ENCODE measurements around the gene CYLD.

Gene CYLD

GRCh38 chr16:50826797-50827316 is 85.0 kb downstream of the CYLD start:
- Histone ChIP-seq H3K4me3 (replicated peaks; ENCODE audit: low read depth, low read length) (no peak overlapping the region), H3K27me3 (replicated peaks; ENCODE audit: control insufficient read depth, insufficient read depth, low read length) (no peaks in the 10 kb centered on the region), H3K36me3 (ENCODE audit: control insufficient read depth, insufficient read depth, low read length) (no peaks in the 10 kb centered on the region)
- no peak for DNase-seq (ENCODE audit: extremely low read depth, insufficient read length)
- TF ChIP-seq, protein P1, sequence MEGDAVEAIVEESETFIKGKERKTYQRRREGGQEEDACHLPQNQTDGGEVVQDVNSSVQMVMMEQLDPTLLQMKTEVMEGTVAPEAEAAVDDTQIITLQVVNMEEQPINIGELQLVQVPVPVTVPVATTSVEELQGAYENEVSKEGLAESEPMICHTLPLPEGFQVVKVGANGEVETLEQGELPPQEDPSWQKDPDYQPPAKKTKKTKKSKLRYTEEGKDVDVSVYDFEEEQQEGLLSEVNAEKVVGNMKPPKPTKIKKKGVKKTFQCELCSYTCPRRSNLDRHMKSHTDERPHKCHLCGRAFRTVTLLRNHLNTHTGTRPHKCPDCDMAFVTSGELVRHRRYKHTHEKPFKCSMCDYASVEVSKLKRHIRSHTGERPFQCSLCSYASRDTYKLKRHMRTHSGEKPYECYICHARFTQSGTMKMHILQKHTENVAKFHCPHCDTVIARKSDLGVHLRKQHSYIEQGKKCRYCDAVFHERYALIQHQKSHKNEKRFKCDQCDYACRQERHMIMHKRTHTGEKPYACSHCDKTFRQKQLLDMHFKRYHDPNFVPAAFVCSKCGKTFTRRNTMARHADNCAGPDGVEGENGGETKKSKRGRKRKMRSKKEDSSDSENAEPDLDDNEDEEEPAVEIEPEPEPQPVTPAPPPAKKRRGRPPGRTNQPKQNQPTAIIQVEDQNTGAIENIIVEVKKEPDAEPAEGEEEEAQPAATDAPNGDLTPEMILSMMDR (IDR thresholded peaks at IDR 0.05; ENCODE audit: insufficient read depth, low read length, poor library complexity, severe bottlenecking), result no peak

DNA sequence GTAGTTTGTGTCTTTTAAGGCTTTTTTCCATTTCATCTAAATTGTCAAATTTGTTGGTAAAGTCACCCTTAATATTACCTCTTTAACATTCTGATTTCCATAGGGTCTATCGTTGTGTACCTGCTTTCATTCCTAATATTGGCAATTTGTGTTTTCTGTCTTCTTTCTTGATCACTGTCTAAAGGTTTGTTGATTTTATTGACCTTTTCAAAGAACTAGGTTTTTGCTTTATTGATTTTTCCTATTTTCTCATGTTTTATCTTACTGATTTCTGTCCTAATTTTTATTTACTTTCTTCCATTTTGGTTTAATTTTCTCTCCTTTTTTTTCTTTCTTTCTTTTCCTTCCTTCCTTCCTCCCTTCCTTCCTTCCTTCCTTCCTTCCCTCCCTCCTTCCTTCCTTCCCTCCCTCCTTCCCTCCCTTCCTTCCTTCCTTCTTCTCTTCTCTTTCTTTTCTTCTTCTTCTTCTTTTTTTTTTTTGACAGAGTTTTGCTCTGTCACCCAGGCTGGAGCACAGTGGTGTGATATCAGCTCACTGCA is 86.3 kb downstream of the CYLD start:
- TF ChIP-seq, protein P1 (IDR thresholded peaks at IDR 0.05; ENCODE audit: insufficient read depth, low read length, poor library complexity, severe bottlenecking), result no peak
- Histone ChIP-seq H3K4me3 (replicated peaks; ENCODE audit: low read depth, low read length) (no peak overlapping the region), H3K27me3 (replicated peaks; ENCODE audit: control insufficient read depth, insufficient read depth, low read length) (no peaks in the 10 kb centered on the region), H3K36me3 (ENCODE audit: control insufficient read depth, insufficient read depth, low read length) (no peaks in the 10 kb centered on the region)
- no peak for DNase-seq (ENCODE audit: extremely low read depth, insufficient read length)

DNA sequence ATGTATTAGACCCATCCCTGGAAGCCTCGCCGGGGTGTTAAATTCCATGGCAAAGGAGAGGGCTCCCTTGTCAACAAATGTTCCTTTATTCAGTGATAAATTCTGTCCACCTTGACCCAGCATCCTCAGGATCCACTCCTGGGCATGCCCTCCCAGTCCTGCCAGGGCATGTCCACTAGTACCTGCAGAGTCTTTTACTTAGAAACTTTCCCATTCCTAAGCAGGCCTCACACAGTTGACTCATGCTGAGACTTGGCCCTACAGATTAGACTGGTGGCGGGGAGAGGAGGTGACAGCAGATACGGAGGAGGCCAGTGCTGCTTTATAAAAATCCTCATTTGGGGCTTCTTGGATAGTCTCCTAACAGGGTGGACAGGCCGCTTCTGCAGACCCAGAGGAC is 88.8 kb downstream of the CYLD start:
- no peak for DNase-seq (ENCODE audit: extremely low read depth, insufficient read length)
- H3K36me3 ChIP-seq (ENCODE audit: control insufficient read depth, insufficient read depth, low read length), result no peaks in the 10 kb centered on the region

GRCh38 chr16:50831751-50832150 is 89.9 kb downstream of the CYLD start:
- Histone ChIP-seq H3K4me3 (replicated peaks; ENCODE audit: low read depth, low read length) (no peak overlapping the region), H3K36me3 (ENCODE audit: control insufficient read depth, insufficient read depth, low read length) (no peaks in the 10 kb centered on the region), H3K27me3 (replicated peaks; ENCODE audit: control insufficient read depth, insufficient read depth, low read length) (no peaks in the 10 kb centered on the region; the same call in 1 of the 2 replicates)
- TF ChIP-seq, protein P1 (IDR thresholded peaks at IDR 0.05; ENCODE audit: insufficient read depth, low read length, poor library complexity, severe bottlenecking), result no peak
- no peak for DNase-seq (ENCODE audit: extremely low read depth, insufficient read length)

More for the DNA sequence above, 88.8 kb downstream of the CYLD start:
- Histone ChIP-seq H3K27me3 (replicated peaks; ENCODE audit: control insufficient read depth, insufficient read depth, low read length) (no peaks in the 10 kb centered on the region; the same call in 1 of the 2 replicates), H3K4me3 (replicated peaks; ENCODE audit: low read depth, low read length) (no peak overlapping the region)
- TF ChIP-seq, protein P1 (IDR thresholded peaks at IDR 0.05; ENCODE audit: insufficient read depth, low read length, poor library complexity, severe bottlenecking), result no peak

- DNase-seq (ENCODE audit: extremely low read depth, insufficient read length), result no peak
- Histone ChIP-seq H3K27me3 (replicated peaks; ENCODE audit: control insufficient read depth, insufficient read depth, low read length) (no peaks in the 10 kb centered on the region; the same call in 1 of the 2 replicates), H3K36me3 (ENCODE audit: control insufficient read depth, insufficient read depth, low read length) (no peaks in the 10 kb centered on the region), H3K4me3 (replicated peaks; ENCODE audit: low read depth, low read length) (no peak overlapping the region)
- TF ChIP-seq, protein P1 (IDR thresholded peaks at IDR 0.05; ENCODE audit: insufficient read depth, low read length, poor library complexity, severe bottlenecking), result no peak
Measured at GRCh38 chr16:50833929-50834328, 92.0 kb downstream of the CYLD start.
